Measurements from ENCODE around the gene TFF2. TPM values are rescaled to one million over a fixed set of nuclear protein-coding genes. Genes with fewer than 3 reads are reported as not detected.

TFF2 gene
- total RNA-seq, 1 donor = not detected

DNA sequence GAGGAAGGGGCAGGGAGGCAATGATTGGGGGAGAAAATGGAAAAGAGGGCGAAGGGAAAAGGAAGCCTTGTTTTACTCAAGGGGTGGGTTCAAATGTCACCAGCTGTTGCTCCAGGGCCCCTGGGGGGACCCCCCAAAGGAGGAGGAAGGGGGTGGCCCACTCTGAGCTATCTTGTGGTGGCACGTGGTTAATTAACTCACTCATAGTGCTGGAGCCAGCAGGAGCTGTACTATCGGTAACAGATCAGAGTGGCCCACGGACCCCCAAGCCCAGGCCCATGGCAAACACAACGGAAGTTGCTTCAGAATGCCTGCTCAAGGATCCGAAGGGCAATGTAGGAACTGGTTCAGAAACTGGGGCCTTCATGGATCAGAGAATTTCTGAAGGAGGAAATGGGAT lies 7.2 kb downstream of the TFF2 start:
- Histone ChIP-seq H3K36me3 (ENCODE audit: insufficient read depth, low read length) (no peaks in the 10 kb centered on the region), H3K27me3 (ENCODE audit: insufficient read depth, low read length) (no peaks in the 10 kb centered on the region), H3K27ac (ENCODE audit: low read depth, low read length) (no peak overlapping the region), H3K79me2 (ENCODE audit: insufficient read depth, low read length) (no peaks in the 10 kb centered on the region), H3K4me3 (ENCODE audit: insufficient read depth, low read length) (no peak overlapping the region), H2AFZ (ENCODE audit: low read length) (no peak overlapping the region), H3K9me3 (ENCODE audit: low read depth, low read length) (no peaks in the 10 kb centered on the region), H3K4me2 (ENCODE audit: insufficient read depth, low read length) (no peak overlapping the region), H3K4me1 (ENCODE audit: insufficient read depth, low read length) (no peaks in the 10 kb centered on the region), H4K20me1 (ENCODE audit: insufficient read depth, low read length) (no peaks in the 10 kb centered on the region)
- TF ChIP-seq, protein P1, sequence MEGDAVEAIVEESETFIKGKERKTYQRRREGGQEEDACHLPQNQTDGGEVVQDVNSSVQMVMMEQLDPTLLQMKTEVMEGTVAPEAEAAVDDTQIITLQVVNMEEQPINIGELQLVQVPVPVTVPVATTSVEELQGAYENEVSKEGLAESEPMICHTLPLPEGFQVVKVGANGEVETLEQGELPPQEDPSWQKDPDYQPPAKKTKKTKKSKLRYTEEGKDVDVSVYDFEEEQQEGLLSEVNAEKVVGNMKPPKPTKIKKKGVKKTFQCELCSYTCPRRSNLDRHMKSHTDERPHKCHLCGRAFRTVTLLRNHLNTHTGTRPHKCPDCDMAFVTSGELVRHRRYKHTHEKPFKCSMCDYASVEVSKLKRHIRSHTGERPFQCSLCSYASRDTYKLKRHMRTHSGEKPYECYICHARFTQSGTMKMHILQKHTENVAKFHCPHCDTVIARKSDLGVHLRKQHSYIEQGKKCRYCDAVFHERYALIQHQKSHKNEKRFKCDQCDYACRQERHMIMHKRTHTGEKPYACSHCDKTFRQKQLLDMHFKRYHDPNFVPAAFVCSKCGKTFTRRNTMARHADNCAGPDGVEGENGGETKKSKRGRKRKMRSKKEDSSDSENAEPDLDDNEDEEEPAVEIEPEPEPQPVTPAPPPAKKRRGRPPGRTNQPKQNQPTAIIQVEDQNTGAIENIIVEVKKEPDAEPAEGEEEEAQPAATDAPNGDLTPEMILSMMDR (IDR thresholded peaks at IDR 0.05; ENCODE audit: extremely low read depth, low read depth, low read length) = no peak
- DNase-seq (ENCODE audit: insufficient read length, low spot score, missing footprints) = no peak

DNA sequence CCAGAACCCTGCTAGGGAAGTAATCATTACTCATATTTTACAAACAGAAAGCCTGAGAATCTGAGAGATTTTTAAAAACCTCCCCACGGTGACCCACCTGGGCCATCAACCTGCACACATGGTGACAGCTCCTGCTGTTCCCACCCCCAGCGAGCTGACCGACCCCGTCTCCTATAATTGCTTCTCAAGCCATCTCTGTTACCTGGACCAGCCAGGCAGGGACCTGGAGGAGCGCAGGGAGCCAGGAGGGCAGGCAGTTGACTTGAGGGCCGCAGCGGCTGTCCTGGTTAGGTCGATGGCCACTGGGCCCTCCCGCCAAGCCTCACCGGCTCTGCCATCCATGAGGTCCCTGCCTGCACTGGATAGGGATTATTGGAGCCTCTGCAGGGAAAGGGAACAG lies 7.7 kb downstream of the TFF2 start:
- no peak overlapping the region for H2AFZ ChIP-seq (ENCODE audit: low read length)
- H3K4me2 ChIP-seq (ENCODE audit: insufficient read depth, low read length) = no peak overlapping the region
- no peaks in the 10 kb centered on the region for H3K36me3 ChIP-seq (ENCODE audit: insufficient read depth, low read length)
- no peaks in the 10 kb centered on the region for H3K79me2 ChIP-seq (ENCODE audit: insufficient read depth, low read length)
- no peaks in the 10 kb centered on the region for H3K27me3 ChIP-seq (ENCODE audit: insufficient read depth, low read length)
- no peaks in the 10 kb centered on the region for H3K9me3 ChIP-seq (ENCODE audit: low read depth, low read length)
- H3K4me3 ChIP-seq (ENCODE audit: insufficient read depth, low read length) = no peak overlapping the region
- no peak for DNase-seq (ENCODE audit: insufficient read length, low spot score, missing footprints)
- H3K27ac ChIP-seq (ENCODE audit: low read depth, low read length) = no peak overlapping the region
- TF ChIP-seq, protein P1 (IDR thresholded peaks at IDR 0.05; ENCODE audit: extremely low read depth, low read depth, low read length) = no peak
- no peaks in the 10 kb centered on the region for H3K4me1 ChIP-seq (ENCODE audit: insufficient read depth, low read length)
- H4K20me1 ChIP-seq (ENCODE audit: insufficient read depth, low read length) = no peaks in the 10 kb centered on the region

DNA sequence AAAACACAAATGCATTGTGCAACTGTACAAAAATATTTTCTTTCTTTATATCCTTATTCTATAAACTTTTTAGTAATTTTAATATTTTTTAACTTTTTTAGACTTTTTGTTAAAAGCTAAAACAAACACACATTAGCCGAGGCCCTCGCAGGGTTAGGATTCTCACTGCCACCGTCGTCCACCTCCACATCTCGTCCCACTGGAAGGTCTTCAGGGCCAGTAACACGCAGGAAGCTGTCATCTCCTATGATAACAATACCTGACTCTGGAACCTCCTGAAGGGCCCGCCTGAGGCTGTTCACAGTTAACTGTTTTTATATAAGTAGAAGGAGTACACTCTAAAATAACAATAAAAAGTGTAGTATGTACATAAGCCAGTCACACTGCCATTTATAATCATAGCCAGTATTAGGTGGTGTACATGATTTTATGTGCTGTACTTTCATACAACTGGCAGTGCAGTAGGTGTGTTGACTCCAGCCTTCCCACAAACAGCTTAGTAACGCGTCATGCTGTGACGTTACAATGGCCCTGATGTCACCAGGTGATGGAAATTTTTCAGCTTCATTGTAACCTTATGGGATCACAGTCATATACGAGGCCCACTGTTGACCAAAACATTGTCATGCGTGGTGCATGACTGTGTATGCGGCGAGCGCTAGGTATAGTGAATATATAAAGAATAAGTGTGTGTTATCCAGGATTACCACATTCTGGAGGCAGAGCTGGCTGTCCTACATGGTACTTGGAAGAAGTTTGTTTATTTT lies 8.8 kb downstream of the TFF2 start:
- H3K4me3 ChIP-seq (ENCODE audit: insufficient read depth, low read length) = no peak overlapping the region
- H3K4me2 ChIP-seq (ENCODE audit: insufficient read depth, low read length) = no peak overlapping the region
- H3K27ac ChIP-seq (ENCODE audit: low read depth, low read length) = no peak overlapping the region
- H3K79me2 ChIP-seq (ENCODE audit: insufficient read depth, low read length) = no peaks in the 10 kb centered on the region
- no peak overlapping the region for H2AFZ ChIP-seq (ENCODE audit: low read length)
- H3K9me3 ChIP-seq (ENCODE audit: low read depth, low read length) = no peaks in the 10 kb centered on the region
- H3K36me3 ChIP-seq (ENCODE audit: insufficient read depth, low read length) = no peaks in the 10 kb centered on the region
- H3K4me1 ChIP-seq (ENCODE audit: insufficient read depth, low read length) = no peaks in the 10 kb centered on the region
- no peak for DNase-seq (ENCODE audit: insufficient read length, low spot score, missing footprints)
- no peaks in the 10 kb centered on the region for H3K27me3 ChIP-seq (ENCODE audit: insufficient read depth, low read length)
- TF ChIP-seq, protein P1 (IDR thresholded peaks at IDR 0.05; ENCODE audit: extremely low read depth, low read depth, low read length) = no peak
- no peaks in the 10 kb centered on the region for H4K20me1 ChIP-seq (ENCODE audit: insufficient read depth, low read length)

DNA sequence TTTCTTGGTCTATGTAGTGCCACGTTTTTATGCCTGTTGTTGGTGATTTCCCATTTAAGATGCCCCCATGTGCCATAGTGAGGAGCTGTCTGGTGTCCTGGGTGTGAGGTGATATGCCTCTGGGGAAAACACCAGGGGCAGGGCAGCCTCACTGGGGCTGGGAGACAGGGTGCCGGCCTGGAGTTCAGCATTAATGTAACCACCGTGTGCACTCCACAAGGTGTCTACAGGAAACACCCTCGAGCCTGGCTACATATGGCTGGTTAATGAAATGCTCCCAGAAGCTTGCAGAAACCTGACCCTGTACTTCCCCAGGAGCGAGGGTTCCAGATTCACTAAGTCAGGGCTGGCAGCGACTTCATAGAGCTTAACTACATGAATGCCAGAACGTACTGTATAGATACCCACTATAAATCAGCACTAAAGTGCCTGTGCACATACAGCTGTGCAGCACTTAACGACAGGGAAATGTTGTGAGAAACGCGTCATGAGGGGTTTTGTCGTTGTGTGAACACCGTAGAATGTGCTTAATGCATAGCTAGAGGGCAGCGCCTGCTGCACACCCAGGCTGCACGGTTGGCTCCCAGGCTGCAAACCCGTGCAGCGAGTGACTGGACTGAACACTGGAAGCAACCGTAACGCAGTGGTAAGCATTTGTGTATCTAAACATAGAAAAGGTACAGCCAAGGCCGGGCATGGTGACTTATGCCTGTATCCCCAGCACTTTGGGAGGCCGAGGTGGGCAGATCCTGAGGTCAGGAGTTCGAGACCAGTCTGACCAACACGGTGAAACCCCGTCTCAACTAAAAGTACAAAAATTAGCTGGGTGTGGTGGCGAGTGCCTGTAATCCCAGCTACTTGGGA lies 10.4 kb downstream of the TFF2 start:
- no peak overlapping the region for H3K27ac ChIP-seq (ENCODE audit: low read depth, low read length)
- TF ChIP-seq, protein P1 (IDR thresholded peaks at IDR 0.05; ENCODE audit: extremely low read depth, low read depth, low read length) = no peak
- no peak overlapping the region for H3K4me3 ChIP-seq (ENCODE audit: insufficient read depth, low read length)
- no peaks in the 10 kb centered on the region for H3K9me3 ChIP-seq (ENCODE audit: low read depth, low read length)
- no peak for DNase-seq (ENCODE audit: insufficient read length, low spot score, missing footprints)
- no peaks in the 10 kb centered on the region for H3K36me3 ChIP-seq (ENCODE audit: insufficient read depth, low read length)
- no peaks in the 10 kb centered on the region for H3K79me2 ChIP-seq (ENCODE audit: insufficient read depth, low read length)
- H3K4me2 ChIP-seq (ENCODE audit: insufficient read depth, low read length) = no peak overlapping the region
- H3K4me1 ChIP-seq (ENCODE audit: insufficient read depth, low read length) = no peaks in the 10 kb centered on the region
- no peak overlapping the region for H2AFZ ChIP-seq (ENCODE audit: low read length)
- H3K27me3 ChIP-seq (ENCODE audit: insufficient read depth, low read length) = peaks cover 11% of the 10 kb centered on the region
- H4K20me1 ChIP-seq (ENCODE audit: insufficient read depth, low read length) = no peaks in the 10 kb centered on the region
